Neural cell (in vitro differentiated cells): ENCODE results near the gene NFE2L2. TPM values are rescaled to one million over a fixed set of nuclear protein-coding genes. Genes with fewer than 3 reads are reported as not detected.
"Not testable (repeated sequence)": the region's sequence is repeated elsewhere in the genome, so short reads cannot be mapped to it uniquely, and the experiment has no call there.

Source experiments
- H2AFZ ChIP-seq: fragments of 200-600, 300-800 bp; sonication (generic), shearing (Covaris generic); 2 replicates; pipeline ENCODE4 v1.6.0; 2014; ENCODE audit warnings: low read depth, mild to moderate bottlenecking, antibody characterized with exemption, low read length, moderate library complexity
- H3F3A ChIP-seq: fragments of 200-600 bp; shearing (Covaris generic); 2 replicates; pipeline ENCODE4 v1.6.1; 2016; ENCODE audit warnings: mild to moderate bottlenecking, moderate library complexity, mixed read lengths, antibody characterized with exemption, low read length; ENCODE audit not compliant: insufficient read depth, poor library complexity, severe bottlenecking
- H3K27ac ChIP-seq: fragments of 200-600, 300-800 bp; sonication (generic), shearing (Covaris generic); 2 replicates; pipeline ENCODE4 v1.5.1; 2014; ENCODE audit warnings: mild to moderate bottlenecking, low read length, moderate library complexity
- H3K27me3 ChIP-seq: fragments of 300-800, 200-600 bp; sonication (generic), shearing (Covaris generic); 2 replicates; pipeline ENCODE4 v1.6.0; 2014; ENCODE audit warnings: mild to moderate bottlenecking, low read depth, low read length, moderate library complexity; ENCODE audit not compliant: insufficient read depth
- H3K36me3 ChIP-seq: fragments of 300-800, 200-600 bp; sonication (generic), shearing (Covaris generic); 2 replicates; pipeline ENCODE4 v1.5.1; 2014; ENCODE audit warnings: mild to moderate bottlenecking, antibody characterized with exemption, low read length, moderate library complexity; ENCODE audit not compliant: insufficient read depth
- H3K4me2 ChIP-seq: fragments of 300-800, 200-600 bp; sonication (generic), shearing (Covaris generic); 2 replicates; pipeline ENCODE4 v1.6.0; 2014; ENCODE audit warnings: mild to moderate bottlenecking, low read length
- H3K4me3 ChIP-seq: fragments of 300-800, 200-600 bp; sonication (generic), shearing (Covaris generic); 2 replicates; pipeline ENCODE4 v1.5.1; 2014; ENCODE audit warnings: mild to moderate bottlenecking, low read length, moderate library complexity
- H3K79me2 ChIP-seq: fragments of 200-600 bp; shearing (Covaris generic); replicated peaks from 2 replicates; pipeline ENCODE4 v1.6.0; 2014; ENCODE audit warnings: mild to moderate bottlenecking, low read length, moderate library complexity; ENCODE audit not compliant: insufficient read depth
- H3K9ac ChIP-seq: fragments of 300-800, 200-600 bp; sonication (generic), shearing (Covaris generic); 2 replicates; pipeline ENCODE4 v1.6.1; 2016; ENCODE audit warnings: mild to moderate bottlenecking, low read length, mixed read lengths
- H3K9me2 ChIP-seq: fragments of 200-600 bp; shearing (Covaris generic); 2 replicates; pipeline ENCODE4 v1.6.1; 2016; ENCODE audit warnings: mild to moderate bottlenecking, low read length, mixed read lengths; ENCODE audit not compliant: insufficient read depth
- H3K9me3 ChIP-seq: fragments of 200-600, 300-800 bp; sonication (generic), shearing (Covaris generic); 2 replicates; pipeline ENCODE4 v1.6.1; 2016; ENCODE audit warnings: mild to moderate bottlenecking, mixed run types, low read length, moderate library complexity, mixed read lengths
- H4K20me1 ChIP-seq: fragments of 200-600 bp; shearing (Covaris generic); 2 replicates; pipeline ENCODE4 v1.6.1; 2016; ENCODE audit warnings: mild to moderate bottlenecking, mixed run types; ENCODE audit not compliant: insufficient read depth
- EP300 ChIP-seq: fragments of 450-650 bp; conservative IDR thresholded peaks from 2 replicates; pipeline ENCODE4 v1.6.1; 2014; ENCODE audit warnings: antibody characterized with exemption, mild to moderate bottlenecking, moderate library complexity; ENCODE audit not compliant: poor library complexity, severe bottlenecking
- EZH2 ChIP-seq: fragments of 200-600, 300-800 bp; shearing (Covaris generic), sonication (generic); IDR thresholded peaks from 2 replicates; pipeline ENCODE4 v1.6.1; 2014; ENCODE audit warnings: antibody characterized with exemption, low read length, borderline replicate concordance, mild to moderate bottlenecking; ENCODE audit not compliant: insufficient read depth, poor library complexity, severe bottlenecking
- MXI1 ChIP-seq: fragments of 450-650 bp; conservative IDR thresholded peaks from 2 replicates; pipeline ENCODE4 v1.6.1; 2014; ENCODE audit warnings: antibody characterized with exemption, mild to moderate bottlenecking; ENCODE audit not compliant: poor library complexity, severe bottlenecking
- POLR2AphosphoS5 ChIP-seq: IDR thresholded peaks from 2 replicates; pipeline ENCODE4 v1.6.1; 2012
- RAD21 ChIP-seq: fragments of 450-650 bp; conservative IDR thresholded peaks from 2 replicates; pipeline ENCODE4 v1.6.1; 2014; ENCODE audit warnings: antibody characterized with exemption, mild to moderate bottlenecking, moderate library complexity
- SMC3 ChIP-seq: fragments of 450-650 bp; conservative IDR thresholded peaks from 2 replicates; pipeline ENCODE4 v1.6.1; 2014; ENCODE audit warnings: antibody characterized with exemption, mild to moderate bottlenecking, moderate library complexity; ENCODE audit not compliant: poor library complexity
- TAF1 ChIP-seq: IDR thresholded peaks from 2 replicates; pipeline ENCODE4 v1.6.1; 2012; ENCODE audit warnings: low read depth
- polyA plus RNA-seq: library from polyadenylated mRNA; depleted of rRNA; stranded (reverse); fragments of >200 nt; gene quantifications from 2 replicates; pipeline ENCODE4 v1.2.3, GENCODE V29; 2014
- TF ChIP-seq, protein P1 (sequence below): fragments of 450-650 bp; IDR thresholded peaks from 2 replicates; pipeline ENCODE4 v1.5.1; 2014; ENCODE audit warnings: antibody characterized with exemption, mild to moderate bottlenecking, moderate library complexity; ENCODE audit not compliant: poor library complexity, severe bottlenecking
- TF ChIP-seq, protein P2 (sequence below): IDR thresholded peaks from 2 replicates; pipeline ENCODE4 v1.6.1; 2012; ENCODE audit warnings: borderline replicate concordance

Gene NFE2L2
- polyA plus RNA-seq, 1 donor from 2014 or later = 1.4 TPM

DNA sequence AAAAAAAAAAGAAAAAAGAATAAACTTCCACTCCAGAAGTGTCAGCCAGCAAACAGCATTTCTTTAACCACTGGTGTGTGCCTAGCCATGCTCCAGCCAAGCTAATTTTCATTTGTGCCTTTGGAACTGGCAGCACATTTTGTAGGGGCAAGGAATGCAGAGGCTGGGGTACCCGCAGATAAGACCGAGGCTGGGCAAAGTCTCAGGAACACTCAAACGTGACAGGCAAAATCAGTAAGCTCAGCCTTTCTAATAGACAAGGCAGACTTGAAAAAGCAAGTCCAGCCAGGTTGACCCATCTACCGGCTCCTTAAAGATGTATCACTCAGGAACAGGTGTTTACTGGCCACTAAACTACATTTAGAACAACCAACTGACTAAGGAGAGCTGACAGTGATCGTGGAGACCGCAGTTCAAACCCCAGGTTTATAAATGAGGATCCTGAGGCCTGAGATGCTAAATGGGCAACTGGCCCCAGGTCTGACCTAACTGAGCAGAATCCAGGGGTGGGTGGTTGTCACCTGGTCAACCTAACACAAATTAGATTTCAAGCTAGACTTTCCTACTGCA, 16.7 kb downstream of the NFE2L2 start:
- H3K27ac ChIP-seq = no peak overlapping the region
- H3K79me2 ChIP-seq = peaks cover 2% of the 10 kb centered on the region
- no peaks in the 10 kb centered on the region for H4K20me1 ChIP-seq

DNA sequence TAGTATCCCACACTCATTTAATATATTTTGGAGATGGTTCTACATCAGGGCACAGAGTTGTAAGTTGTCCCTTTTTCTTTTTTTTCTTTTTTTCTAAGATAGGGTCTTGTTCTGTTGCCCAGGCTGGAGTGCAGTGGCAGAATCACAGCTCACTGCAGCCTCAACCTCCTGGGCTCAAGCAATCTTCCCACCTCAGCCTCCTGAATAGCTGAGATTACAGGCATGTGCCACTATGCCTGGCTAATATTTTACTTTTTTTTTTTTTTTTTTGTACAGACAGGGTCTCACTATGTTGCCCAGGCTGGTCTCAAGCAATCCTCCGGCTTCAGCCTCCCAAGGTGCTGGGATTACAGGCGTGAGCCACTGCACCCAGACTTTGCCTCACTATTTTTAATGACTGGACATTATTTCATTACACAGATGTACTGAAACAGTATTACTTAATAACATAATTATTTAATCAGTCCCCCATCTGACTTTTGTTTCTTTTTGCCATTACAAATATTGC, 17.9 kb downstream of the NFE2L2 start:
- H3K4me3 ChIP-seq, H3K9ac ChIP-seq, H3K9me3 ChIP-seq, H3K27me3 ChIP-seq, H3K79me2 ChIP-seq, H3K36me3 ChIP-seq, H3K9me2 ChIP-seq, H3F3A ChIP-seq, H3K27ac ChIP-seq, H2AFZ ChIP-seq, H4K20me1 ChIP-seq, H3K4me2 ChIP-seq: not testable (repeated sequence)

More for the DNA sequence above, 16.7 kb downstream of the NFE2L2 start:
- Histone ChIP-seq H3K9me3 (no peaks in the 10 kb centered on the region), H3K4me2 (no peak overlapping the region), H3K9me2 (no peaks in the 10 kb centered on the region), H3K4me3 (no peak overlapping the region), H3K36me3 (no peaks in the 10 kb centered on the region), H3F3A (no peaks in the 10 kb centered on the region), H3K9ac (no peak overlapping the region), H2AFZ (no peak overlapping the region), H3K27me3 (no peaks in the 10 kb centered on the region)
- no peak for TF ChIP-seq POLR2AphosphoS5
- TF ChIP-seq RAD21 = no peak
- TF ChIP-seq SMC3 = no peak
- no peak for TF ChIP-seq TAF1
- no peak for TF ChIP-seq MXI1
- TF ChIP-seq EZH2 = no peak
- no peak for TF ChIP-seq EP300
- TF ChIP-seq, protein P1, sequence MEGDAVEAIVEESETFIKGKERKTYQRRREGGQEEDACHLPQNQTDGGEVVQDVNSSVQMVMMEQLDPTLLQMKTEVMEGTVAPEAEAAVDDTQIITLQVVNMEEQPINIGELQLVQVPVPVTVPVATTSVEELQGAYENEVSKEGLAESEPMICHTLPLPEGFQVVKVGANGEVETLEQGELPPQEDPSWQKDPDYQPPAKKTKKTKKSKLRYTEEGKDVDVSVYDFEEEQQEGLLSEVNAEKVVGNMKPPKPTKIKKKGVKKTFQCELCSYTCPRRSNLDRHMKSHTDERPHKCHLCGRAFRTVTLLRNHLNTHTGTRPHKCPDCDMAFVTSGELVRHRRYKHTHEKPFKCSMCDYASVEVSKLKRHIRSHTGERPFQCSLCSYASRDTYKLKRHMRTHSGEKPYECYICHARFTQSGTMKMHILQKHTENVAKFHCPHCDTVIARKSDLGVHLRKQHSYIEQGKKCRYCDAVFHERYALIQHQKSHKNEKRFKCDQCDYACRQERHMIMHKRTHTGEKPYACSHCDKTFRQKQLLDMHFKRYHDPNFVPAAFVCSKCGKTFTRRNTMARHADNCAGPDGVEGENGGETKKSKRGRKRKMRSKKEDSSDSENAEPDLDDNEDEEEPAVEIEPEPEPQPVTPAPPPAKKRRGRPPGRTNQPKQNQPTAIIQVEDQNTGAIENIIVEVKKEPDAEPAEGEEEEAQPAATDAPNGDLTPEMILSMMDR = no peak
- TF ChIP-seq, protein P2, sequence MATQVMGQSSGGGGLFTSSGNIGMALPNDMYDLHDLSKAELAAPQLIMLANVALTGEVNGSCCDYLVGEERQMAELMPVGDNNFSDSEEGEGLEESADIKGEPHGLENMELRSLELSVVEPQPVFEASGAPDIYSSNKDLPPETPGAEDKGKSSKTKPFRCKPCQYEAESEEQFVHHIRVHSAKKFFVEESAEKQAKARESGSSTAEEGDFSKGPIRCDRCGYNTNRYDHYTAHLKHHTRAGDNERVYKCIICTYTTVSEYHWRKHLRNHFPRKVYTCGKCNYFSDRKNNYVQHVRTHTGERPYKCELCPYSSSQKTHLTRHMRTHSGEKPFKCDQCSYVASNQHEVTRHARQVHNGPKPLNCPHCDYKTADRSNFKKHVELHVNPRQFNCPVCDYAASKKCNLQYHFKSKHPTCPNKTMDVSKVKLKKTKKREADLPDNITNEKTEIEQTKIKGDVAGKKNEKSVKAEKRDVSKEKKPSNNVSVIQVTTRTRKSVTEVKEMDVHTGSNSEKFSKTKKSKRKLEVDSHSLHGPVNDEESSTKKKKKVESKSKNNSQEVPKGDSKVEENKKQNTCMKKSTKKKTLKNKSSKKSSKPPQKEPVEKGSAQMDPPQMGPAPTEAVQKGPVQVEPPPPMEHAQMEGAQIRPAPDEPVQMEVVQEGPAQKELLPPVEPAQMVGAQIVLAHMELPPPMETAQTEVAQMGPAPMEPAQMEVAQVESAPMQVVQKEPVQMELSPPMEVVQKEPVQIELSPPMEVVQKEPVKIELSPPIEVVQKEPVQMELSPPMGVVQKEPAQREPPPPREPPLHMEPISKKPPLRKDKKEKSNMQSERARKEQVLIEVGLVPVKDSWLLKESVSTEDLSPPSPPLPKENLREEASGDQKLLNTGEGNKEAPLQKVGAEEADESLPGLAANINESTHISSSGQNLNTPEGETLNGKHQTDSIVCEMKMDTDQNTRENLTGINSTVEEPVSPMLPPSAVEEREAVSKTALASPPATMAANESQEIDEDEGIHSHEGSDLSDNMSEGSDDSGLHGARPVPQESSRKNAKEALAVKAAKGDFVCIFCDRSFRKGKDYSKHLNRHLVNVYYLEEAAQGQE = no peak
